H9 (cell line): ENCODE measurements around the gene MORN1. TPM values are rescaled to one million over a fixed set of nuclear protein-coding genes. Genes with fewer than 3 reads are reported as not detected.
A peak's percentile ranks its signal among the peaks of the same experiment; 100 is the strongest.

Experiments
- DNase-seq: peaks from one replicate; pipeline ENCODE4 v3.0.0-alpha.2; 2017
- H2AFZ ChIP-seq: one replicate; pipeline ENCODE4 v1.6.1; 2013; ENCODE audit warnings: mild to moderate bottlenecking, low read length, control low read depth, moderate library complexity
- H2AK5ac ChIP-seq: 2 replicates; pipeline ENCODE4 v1.6.1; 2013; ENCODE audit warnings: low read length, control low read depth, mixed read lengths; ENCODE audit not compliant: insufficient read length
- H2BK120ac ChIP-seq: one replicate; pipeline ENCODE4 v1.6.1; 2013; ENCODE audit warnings: low read depth, mild to moderate bottlenecking, low read length, control low read depth, inconsistent platforms; ENCODE audit not compliant: poor library complexity, severe bottlenecking
- H2BK12ac ChIP-seq: 2 replicates; pipeline ENCODE4 v1.6.1; 2013; ENCODE audit warnings: low read length, control low read depth, mixed read lengths, low read depth; ENCODE audit not compliant: insufficient read length
- H2BK15ac ChIP-seq: 2 replicates; pipeline ENCODE4 v1.6.1; 2013; ENCODE audit warnings: low read depth, low read length, control low read depth
- H2BK20ac ChIP-seq: one replicate; pipeline ENCODE4 v1.6.1; 2013; ENCODE audit warnings: low read depth, mild to moderate bottlenecking, low read length, control low read depth, inconsistent platforms; ENCODE audit not compliant: poor library complexity, severe bottlenecking
- H2BK5ac ChIP-seq: 2 replicates; pipeline ENCODE4 v1.6.1; 2013; ENCODE audit warnings: low read length, control low read depth, mixed read lengths; ENCODE audit not compliant: insufficient read length
- H3K14ac ChIP-seq: 2 replicates; pipeline ENCODE4 v1.6.1; 2013; ENCODE audit warnings: low read length, control low read depth; ENCODE audit not compliant: insufficient read depth
- H3K18ac ChIP-seq: 2 replicates; pipeline ENCODE4 v1.6.1; 2013; ENCODE audit warnings: low read depth, mild to moderate bottlenecking, mixed read lengths, low read length, control low read depth; ENCODE audit not compliant: insufficient read length
- H3K23ac ChIP-seq: 2 replicates; pipeline ENCODE4 v1.6.1; 2013; ENCODE audit warnings: low read length, control low read depth, mixed read lengths, low read depth; ENCODE audit not compliant: insufficient read length
- H3K23me2 ChIP-seq: 2 replicates; pipeline ENCODE4 v1.6.1; 2013; ENCODE audit warnings: low read depth, mild to moderate bottlenecking, mixed read lengths, low read length, control low read depth; ENCODE audit not compliant: insufficient read length, poor library complexity, severe bottlenecking
- H3K27ac ChIP-seq: 2 replicates; pipeline ENCODE4 v1.5.1; 2013; ENCODE audit warnings: low read length, control low read depth, mixed read lengths, low read depth; ENCODE audit not compliant: insufficient read length
- H3K27me3 ChIP-seq: 2 replicates; pipeline ENCODE4 v1.6.1; 2013; ENCODE audit warnings: low read length, control low read depth, inconsistent platforms; ENCODE audit not compliant: insufficient read depth
- H3K4ac ChIP-seq: 2 replicates; pipeline ENCODE4 v1.6.1; 2013; ENCODE audit warnings: low read depth, mild to moderate bottlenecking, control low read depth, inconsistent platforms, low read length, moderate library complexity
- H3K4me1 ChIP-seq: 2 replicates; pipeline ENCODE4 v1.6.1; 2013; ENCODE audit warnings: low read length, control low read depth, inconsistent platforms; ENCODE audit not compliant: insufficient read depth
- H3K4me2 ChIP-seq: 2 replicates; pipeline ENCODE4 v1.6.1; 2013; ENCODE audit warnings: low read length, control low read depth, mixed read lengths; ENCODE audit not compliant: insufficient read length, insufficient read depth
- H3K56ac ChIP-seq: 2 replicates; pipeline ENCODE4 v1.6.1; 2013; ENCODE audit warnings: low read depth, mild to moderate bottlenecking, mixed read lengths, low read length, control low read depth; ENCODE audit not compliant: insufficient read length
- H3K79me1 ChIP-seq: 2 replicates; pipeline ENCODE4 v1.6.1; 2013; ENCODE audit warnings: low read depth, mild to moderate bottlenecking, moderate library complexity, low read length, control low read depth, inconsistent platforms; ENCODE audit not compliant: insufficient read depth, poor library complexity, severe bottlenecking
- H3K79me2 ChIP-seq: 2 replicates; pipeline ENCODE4 v1.6.1; 2013; ENCODE audit warnings: low read length, control low read depth, inconsistent platforms; ENCODE audit not compliant: insufficient read depth
- H3K9ac ChIP-seq: 2 replicates; pipeline ENCODE4 v1.6.1; 2013; ENCODE audit warnings: low read length, control low read depth, mixed read lengths; ENCODE audit not compliant: insufficient read length; ENCODE audit errors: extremely low read depth
- H3K9me3 ChIP-seq: one replicate; pipeline ENCODE4 v1.6.1; 2013; ENCODE audit warnings: low read depth, low read length, inconsistent platforms; ENCODE audit not compliant: control insufficient read depth
- H3T11ph ChIP-seq: one replicate; pipeline ENCODE4 v1.6.1; 2013; ENCODE audit warnings: mild to moderate bottlenecking, low read length, control low read depth, inconsistent platforms
- H4K20me1 ChIP-seq: one replicate; pipeline ENCODE4 v1.6.1; 2013; ENCODE audit not compliant: control insufficient read depth, insufficient read length, insufficient read depth
- H4K5ac ChIP-seq: 2 replicates; pipeline ENCODE4 v1.6.1; 2013; ENCODE audit warnings: low read depth, mild to moderate bottlenecking, mixed read lengths, low read length, control low read depth; ENCODE audit not compliant: insufficient read length
- H4K8ac ChIP-seq: replicated peaks from 2 replicates; pipeline ENCODE4 v1.6.1; 2013; ENCODE audit warnings: low read length, control low read depth, mixed read lengths, low read depth; ENCODE audit not compliant: insufficient read length
- H4K91ac ChIP-seq: 2 replicates; pipeline ENCODE4 v1.6.1; 2013; ENCODE audit warnings: low read depth, mild to moderate bottlenecking, moderate library complexity, mixed read lengths, low read length, control low read depth; ENCODE audit not compliant: insufficient read length
- H3K27ac Mint-ChIP-seq, 3 experiments: 2 replicates in 2 of 3; 3 replicates in 1 of 3; pipeline ENCODE4 v1.8.0; 2020 to 2021; ENCODE audit warnings: mixed read lengths in 3 of 3, mild to moderate bottlenecking in 1 of 3, moderate library complexity in 1 of 3
- H3K27me3 Mint-ChIP-seq: 2 replicates; pipeline ENCODE4 v1.8.0; 2021; ENCODE audit warnings: low read depth, mild to moderate bottlenecking, moderate library complexity, mixed read lengths
- H3K36me3 Mint-ChIP-seq, 3 experiments: 2 replicates in 2 of 3; 3 replicates in 1 of 3; pipeline ENCODE4 v1.8.0; 2020 to 2021; ENCODE audit warnings: low read depth in 3 of 3, mixed read lengths in 3 of 3; ENCODE audit not compliant: insufficient read depth in 1 of 3
- H3K4me1 Mint-ChIP-seq, 2 experiments: 2 replicates each; pipeline ENCODE4 v1.8.0; 2020; ENCODE audit warnings: mixed read lengths in 2 of 2
- H3K4me3 Mint-ChIP-seq, 2 experiments: 2 replicates in 1 of 2; 3 replicates in 1 of 2; pipeline ENCODE4 v1.8.0; 2020 to 2021; ENCODE audit warnings: mild to moderate bottlenecking in 2 of 2, mixed read lengths in 2 of 2, moderate library complexity in 1 of 2
- H3K9me3 Mint-ChIP-seq, 2 experiments: 2 replicates in 1 of 2; 3 replicates in 1 of 2; pipeline ENCODE4 v1.8.0; 2020; ENCODE audit warnings: mild to moderate bottlenecking in 2 of 2, mixed read lengths in 2 of 2, moderate library complexity in 1 of 2
- CTCF ChIP-seq: fragments of 200-600 bp; sonication (generic); conservative IDR thresholded peaks from 3 replicates; pipeline ENCODE4 v1.8.0; 2021; ENCODE audit warnings: antibody characterized with exemption, mild to moderate bottlenecking
- WGBS: extraction: QIAGEN DNeasy Blood & Tissue Kit; methylation state at CpG from one replicate; pipeline ENCODE4 v1.1.7; 2013; ENCODE audit warnings: missing lambda C conversion rate, low lambda C conversion rate, mixed read lengths; ENCODE audit not compliant: insufficient read length; ENCODE audit errors: extremely low coverage; 5-methylcytosine and 5-hydroxymethylcytosine counted together
- total RNA-seq: library from RNA; stranded (reverse); gene quantifications from 2 replicates; pipeline ENCODE4 v1.2.1, GENCODE V29; 2021

MORN1 gene
- total RNA-seq, 1 experiment from 2014 or later, result 12.7 TPM

- no peak overlapping the region for H2BK12ac ChIP-seq
- no peaks in the 10 kb centered on the region for H3K79me1 ChIP-seq
- H3K4me3 Mint-ChIP-seq, result no peak overlapping the region
- H4K8ac ChIP-seq, result no peak overlapping the region
- H3K27me3 Mint-ChIP-seq, result no peaks in the 10 kb centered on the region
- H3K9me3 Mint-ChIP-seq, result no peaks in the 10 kb centered on the region
- no peak overlapping the region for H2BK20ac ChIP-seq
- DNase-seq, result no peak
- H3K56ac ChIP-seq, result no peak overlapping the region
- H3K4me1 Mint-ChIP-seq, result peaks cover 0 to 10% of the 10 kb centered on the region in 2 experiments; a peak in 2 of 4 replicates
- H3K27me3 ChIP-seq, result no peaks in the 10 kb centered on the region
- no peaks in the 10 kb centered on the region for H3K4me1 ChIP-seq
- no peaks in the 10 kb centered on the region for H3K36me3 Mint-ChIP-seq
- no peak overlapping the region for H3K9ac ChIP-seq
- H2BK5ac ChIP-seq, result no peak overlapping the region
- H3K4me2 ChIP-seq, result no peak overlapping the region
- H3K9me3 ChIP-seq, result no peaks in the 10 kb centered on the region
- no peak overlapping the region for H3K27ac ChIP-seq
- H3K14ac ChIP-seq, result no peak overlapping the region; the same call in 1 of the 2 replicates
- H2BK15ac ChIP-seq, result no peak overlapping the region
- H3K18ac ChIP-seq, result no peak overlapping the region
- no peaks in the 10 kb centered on the region for H3K23me2 ChIP-seq
- no peak overlapping the region for H4K91ac ChIP-seq
- no peaks in the 10 kb centered on the region for H3K79me2 ChIP-seq
- no peak for TF ChIP-seq CTCF
- H2AK5ac ChIP-seq, result no peak overlapping the region
- H3T11ph ChIP-seq, result no peak overlapping the region
- no peak overlapping the region for H2AFZ ChIP-seq
- no CpG with 5 or more reads among the region's 45 CpGs for WGBS
- H4K5ac ChIP-seq, result no peak overlapping the region
- no peak overlapping the region for H3K4ac ChIP-seq
- no peak overlapping the region for H2BK120ac ChIP-seq
- no peak overlapping the region for H3K23ac ChIP-seq
- H4K20me1 ChIP-seq, result no peaks in the 10 kb centered on the region
- H3K27ac Mint-ChIP-seq, result peak overlapping the region in 1 of 3 experiments; percentile 31; a peak in 1 of 7 replicates
Observed at GRCh38 chr1:2339206-2340085, 51.9 kb downstream of the MORN1 start.
